GM18511 (cell line): ENCODE results near the gene TAF11L3.
"Not testable (repeated sequence)": the region's sequence is repeated elsewhere in the genome, so short reads cannot be mapped to it uniquely, and the experiment has no call there.

Source experiments
- ATAC-seq: cut with Tn5 transposase; IDR thresholded peaks from one replicate; pipeline ENCODE4 v1.9.1; 2021; ENCODE audit warnings: mild to moderate bottlenecking, moderate library complexity; ENCODE audit not compliant: unreplicated experiment

TAF11L3 gene

DNA sequence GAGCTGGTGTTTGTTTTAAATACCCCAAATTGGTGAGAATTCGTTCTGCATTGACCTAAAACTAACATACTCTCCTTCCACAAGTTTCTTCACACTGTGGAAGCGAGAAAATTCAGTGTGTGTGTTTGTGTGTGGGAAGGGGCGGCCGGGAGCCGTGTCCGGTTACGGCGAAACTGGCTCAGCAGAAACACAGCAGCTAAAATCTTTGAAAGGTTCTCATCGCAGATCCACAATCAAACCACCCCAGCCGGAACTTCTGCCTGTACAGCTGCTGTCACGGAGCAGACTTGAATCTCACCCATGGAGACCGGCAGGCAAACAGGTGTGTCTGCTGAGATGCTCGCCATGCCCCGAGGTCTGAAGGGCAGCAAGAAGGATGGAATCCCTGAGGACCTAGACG is at the start of gene TAF11L3:
TAF11L3 (plus strand) TSS at position 301 of the 400 bp plus-strand sequence.
- ATAC-seq = not testable (repeated sequence)

DNA sequence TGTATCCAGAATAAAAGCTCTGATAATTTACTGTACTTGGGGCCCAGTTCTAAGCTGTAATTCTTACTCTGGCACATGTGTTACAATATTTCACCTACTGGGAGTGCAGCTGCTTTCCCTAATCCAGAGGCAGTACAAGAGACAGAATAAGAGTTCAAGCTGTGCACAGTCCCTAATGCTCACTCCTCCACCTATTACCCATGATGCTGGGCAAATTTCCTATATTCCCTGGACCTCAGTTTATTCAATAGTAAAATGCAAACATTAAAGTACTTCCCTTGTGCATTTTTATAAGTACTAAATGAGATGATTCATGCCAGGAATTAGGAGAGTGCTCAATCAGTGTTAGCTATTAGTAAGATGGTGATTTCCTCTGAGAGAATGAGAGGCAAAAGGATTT is 48.1 kb upstream of the TAF11L3 start:
- ATAC-seq = no peak

DNA sequence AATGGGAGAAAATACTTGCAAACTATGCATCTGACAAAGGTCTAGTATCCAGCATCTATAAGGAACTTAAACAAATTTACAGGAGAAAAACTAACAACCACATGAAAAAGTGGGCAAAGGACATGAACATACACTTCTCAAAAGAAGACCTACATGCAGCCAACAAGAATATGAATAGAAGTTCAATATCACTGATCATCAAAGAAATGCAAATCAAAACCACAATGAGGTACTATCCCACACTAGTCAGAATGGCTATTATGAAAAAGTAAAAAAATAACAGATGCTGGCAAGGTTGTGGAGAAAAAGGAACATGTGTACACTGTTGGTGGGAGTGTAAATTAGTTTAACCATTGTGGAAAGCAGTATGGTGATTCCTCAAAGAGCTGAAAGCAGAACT is 43.1 kb upstream of the TAF11L3 start:
- ATAC-seq = not testable (repeated sequence)

DNA sequence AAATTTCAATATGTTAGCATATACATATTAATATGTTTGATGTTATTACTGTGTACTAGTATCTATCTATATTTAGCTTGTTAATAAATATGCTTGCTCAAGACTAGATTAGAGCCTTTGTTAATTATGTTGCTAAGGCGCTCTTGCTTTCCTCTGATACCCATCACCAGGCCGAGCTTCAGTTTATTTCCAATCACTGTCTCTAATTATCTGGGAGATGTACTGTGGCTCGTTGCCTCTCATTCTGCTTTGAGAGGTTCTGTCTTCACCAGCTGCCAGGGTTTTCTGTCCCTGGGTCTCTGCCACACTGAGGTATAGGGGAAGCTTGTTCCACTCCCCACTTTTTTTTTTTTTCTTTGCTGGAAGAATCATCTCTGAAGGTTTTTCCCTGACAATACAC is 41.1 kb upstream of the TAF11L3 start:
- ATAC-seq = no peak

DNA sequence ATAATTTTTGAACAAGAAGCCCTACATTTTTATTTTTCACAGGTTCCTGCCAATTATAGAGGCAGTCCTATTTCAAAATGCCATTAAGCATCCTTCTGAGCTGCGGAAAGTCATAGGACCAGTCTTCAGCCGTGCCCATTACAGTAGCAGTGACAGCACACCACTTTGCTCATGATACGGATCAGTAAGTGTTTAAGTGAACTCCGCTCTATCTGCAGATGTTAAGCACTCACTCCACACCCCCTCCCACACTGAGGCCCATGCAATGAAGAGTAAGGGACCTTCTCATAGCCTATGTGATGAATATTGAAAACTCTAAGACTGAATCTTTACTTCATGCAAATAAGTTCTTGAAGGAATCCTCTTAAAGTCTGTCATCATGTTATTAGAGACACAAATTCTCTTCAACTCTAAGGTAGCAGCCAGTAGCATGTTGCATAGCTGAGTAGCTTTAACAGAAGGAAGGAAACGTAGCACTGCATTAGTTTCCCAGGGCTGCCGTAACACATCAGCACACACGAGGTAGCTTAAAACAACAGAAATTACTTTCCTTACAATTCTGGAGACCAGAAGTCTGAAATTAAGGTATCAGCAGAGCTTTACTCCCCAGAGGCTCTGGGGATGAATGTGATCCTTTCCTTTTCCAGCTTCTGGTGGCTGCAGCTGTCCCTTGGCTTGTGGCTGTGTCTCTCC is 40.4 kb upstream of the TAF11L3 start:
- no peak for ATAC-seq

DNA sequence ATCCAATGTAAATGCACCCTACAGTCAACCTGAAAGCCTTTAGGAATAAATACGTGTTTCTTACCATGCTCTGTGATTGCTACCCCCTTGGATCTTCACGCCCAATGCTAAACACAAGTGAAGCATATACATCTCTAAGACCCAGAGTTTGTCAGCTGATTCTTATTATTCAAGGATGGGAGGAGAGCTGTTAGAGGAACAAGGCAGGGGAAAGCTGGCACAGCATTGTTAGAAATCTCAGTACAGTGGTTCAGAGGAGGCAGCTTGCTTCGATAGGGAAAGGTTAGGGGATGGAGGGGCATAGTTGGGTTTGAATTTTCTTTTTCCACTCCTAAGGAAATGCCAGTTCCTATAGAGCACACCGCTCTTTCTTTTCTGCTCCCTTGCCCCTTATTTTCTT is 36.8 kb upstream of the TAF11L3 start:
- no peak for ATAC-seq

DNA sequence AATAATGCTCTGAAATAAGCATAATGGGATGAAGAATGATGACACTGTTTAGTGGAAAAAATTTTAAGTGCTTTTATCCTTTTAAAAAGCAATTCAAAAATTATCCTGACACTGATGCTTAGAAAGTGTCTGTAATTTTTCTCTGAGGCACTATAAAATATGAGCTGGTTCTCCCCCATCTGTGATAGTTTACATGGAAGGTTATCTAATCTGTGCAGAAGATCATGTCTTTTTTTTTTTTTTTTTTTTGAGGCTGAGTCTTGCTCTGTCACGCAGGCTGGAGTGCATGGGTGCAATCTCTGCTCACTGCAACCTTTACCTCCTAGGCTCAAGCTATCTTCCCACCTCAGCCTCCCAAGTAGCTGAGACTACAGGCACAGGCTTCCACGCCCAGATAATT is 35.4 kb upstream of the TAF11L3 start:
- no peak for ATAC-seq

DNA sequence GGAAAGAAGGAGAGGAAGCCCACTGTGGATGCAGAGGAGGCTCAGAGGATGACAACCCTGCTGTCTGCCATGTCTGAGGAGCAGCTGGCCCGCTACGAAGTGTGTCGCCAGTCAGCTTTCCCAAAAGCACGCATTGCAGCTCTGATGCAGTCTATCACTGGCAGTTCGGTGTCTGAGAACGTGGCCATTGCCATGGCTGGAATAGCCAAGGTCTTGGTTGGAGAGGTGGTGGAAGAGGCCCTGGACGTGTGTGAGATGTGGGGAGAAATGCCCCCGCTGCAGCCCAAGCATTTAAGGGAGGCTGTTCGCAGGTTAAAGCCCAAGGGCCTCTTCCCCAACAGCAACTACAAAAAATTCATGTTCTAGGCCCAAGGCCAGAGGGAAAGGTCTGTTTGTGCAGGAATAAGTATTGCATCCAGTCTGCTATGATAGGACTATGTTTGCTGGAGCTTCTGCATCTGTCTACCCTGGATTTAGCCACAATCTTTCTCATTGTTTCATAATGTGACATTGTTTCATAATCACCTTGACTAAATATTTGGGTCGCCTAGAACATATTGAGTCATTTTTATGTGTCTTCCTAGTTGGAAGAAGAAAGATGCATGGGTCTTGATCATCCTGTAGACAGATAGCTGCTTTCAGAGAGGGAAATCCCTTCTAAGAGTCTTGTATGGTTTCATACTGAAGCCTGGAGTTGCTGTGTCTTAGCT is 31.5 kb upstream of the TAF11L3 start:
- not testable (repeated sequence) for ATAC-seq

DNA sequence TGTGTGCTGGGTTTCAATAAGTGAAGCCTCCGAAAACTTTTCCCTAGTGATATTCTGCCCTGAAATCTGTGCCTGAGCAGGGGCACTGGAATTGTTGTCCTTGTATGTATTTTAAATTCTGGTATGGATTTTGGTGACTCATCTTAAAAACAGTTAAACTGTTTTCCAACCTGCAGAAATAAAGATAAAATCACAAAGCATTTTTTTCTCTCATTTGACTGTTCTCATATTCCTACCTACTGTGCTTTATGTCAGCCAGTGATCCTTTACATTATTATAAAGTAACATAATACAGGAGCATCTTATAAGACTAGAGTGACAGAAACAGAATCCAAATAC is 31.0 kb upstream of the TAF11L3 start:
- no peak for ATAC-seq

DNA sequence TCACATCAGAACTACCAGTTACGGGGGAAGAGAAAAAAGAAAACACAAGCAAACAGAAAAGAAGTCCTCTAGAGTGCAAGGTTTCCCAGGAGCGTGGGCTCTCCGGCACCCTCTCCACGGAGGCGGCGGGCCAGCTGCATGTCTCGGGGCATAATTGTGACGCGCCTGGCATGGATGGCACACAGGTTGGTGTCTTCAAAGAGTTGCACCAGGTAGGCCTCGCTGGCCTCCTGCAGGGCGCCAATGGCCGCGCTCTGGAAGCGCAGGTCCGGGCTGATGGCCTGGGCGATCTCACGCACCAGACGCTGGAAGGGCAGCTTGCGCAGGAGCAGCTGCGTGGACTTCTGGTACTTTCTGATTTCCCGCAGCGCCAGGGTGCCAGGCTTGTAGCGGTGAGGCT is 26.9 kb upstream of the TAF11L3 start:
- not testable (repeated sequence) for ATAC-seq

DNA sequence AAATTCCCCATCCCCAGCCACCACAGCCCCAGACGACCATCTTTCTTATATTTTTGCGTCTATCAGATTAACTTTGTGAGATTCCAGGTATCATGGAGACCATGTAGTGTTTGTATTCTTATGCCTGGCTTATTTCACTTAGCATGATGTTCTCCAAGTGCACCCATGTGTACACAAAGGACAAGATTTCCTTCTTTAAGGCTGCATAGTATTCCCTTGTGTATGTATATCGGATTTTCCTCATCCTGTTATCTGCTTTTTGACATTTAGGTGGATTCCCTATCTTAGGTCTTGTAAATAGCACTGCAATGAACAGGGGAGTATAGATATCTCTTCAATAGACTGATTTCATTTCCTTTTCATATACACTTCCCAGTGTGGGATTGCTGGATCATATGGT is 25.4 kb upstream of the TAF11L3 start:
- ATAC-seq = no peak

DNA sequence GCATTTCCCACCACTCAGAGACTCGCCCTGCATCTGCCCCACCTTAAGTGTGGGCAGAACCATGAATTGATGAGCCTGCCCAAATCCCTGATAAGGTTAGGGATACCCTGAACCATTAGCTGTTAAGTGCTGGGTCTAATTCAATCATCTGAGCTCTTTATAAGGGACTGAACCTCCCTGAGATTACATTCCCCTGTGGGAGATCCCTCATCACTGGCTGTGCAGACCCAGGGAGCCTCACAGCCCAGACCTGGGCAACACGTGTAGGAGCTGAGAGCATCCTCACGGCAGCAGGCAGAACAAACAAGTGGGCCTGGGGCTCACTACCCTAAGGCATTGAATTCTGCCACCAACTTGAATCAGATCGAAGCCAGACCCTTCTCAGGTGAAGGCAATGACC is 20.7 kb upstream of the TAF11L3 start:
- no peak for ATAC-seq

DNA sequence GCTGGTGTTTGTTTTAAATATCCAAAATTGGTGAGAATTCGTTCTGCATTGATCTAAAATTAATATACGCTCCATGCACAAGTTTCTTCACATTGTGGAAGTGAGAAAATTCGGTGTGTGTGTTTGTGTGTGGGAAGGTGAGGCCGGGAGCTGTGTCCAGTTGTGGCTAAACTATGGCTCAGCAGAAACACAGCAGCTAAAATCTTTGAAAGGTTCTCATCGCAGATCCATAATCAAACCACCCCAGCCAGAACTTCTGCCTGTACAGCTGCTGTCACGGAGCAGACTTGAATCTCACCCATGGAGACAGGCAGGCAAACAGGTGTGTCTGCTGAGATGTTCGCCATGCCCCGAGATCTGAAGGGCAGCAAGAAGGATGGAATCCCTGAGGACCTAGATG is 20.2 kb upstream of the TAF11L3 start, which contains the start of gene TAF11L2:
TAF11L2 (plus strand) TSS at position 301 of the 400 bp plus-strand sequence.
- not testable (repeated sequence) for ATAC-seq

DNA sequence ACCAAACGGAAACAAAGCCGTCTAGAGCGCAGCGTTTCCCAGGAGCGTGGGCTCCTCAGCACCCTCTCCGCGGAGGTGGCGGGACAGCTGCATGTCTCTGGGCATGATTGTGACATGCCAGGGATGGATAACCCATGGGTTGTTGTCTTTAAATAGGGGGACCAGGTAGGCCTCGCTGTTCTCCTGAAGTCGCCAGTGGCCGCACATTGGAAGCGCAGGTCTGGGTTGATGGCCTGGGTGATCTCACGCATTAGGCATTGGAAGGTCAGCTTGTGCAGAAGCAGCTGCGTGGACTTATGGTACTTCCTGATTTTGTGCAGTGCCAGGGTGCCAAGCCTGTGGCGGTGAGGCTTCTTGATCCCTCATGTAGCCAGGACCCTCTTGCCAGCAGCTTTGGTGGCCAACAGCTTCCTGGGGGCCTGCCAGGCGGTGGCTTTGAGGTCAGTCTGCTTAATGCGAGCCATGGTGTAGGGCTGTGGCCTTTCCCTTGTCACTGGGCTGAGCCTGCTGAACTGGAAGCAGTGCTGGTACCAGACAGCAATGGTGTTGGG is 6.3 kb upstream of the TAF11L3 start:
- no peak for ATAC-seq

DNA sequence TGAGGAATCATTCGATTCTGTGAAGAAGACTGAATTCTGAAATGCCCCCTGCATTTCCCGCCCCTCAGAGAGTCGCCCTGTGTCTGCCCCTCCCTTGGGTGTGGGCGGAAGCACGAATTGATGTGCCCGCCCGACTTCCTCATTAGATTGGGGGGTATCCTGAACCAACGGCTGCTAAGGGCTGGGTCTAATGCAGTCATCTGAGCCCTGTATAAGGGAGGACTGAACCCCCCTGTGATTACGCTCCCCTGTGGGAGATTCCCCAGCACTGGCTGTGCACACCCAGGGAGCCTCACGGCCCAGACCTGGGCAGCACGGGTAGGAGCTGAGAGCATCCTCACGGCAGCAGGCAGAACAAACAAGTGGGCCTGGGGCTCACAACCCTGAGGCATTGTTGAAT is 641 bp upstream of the TAF11L3 start:
- ATAC-seq = not testable (repeated sequence)

DNA sequence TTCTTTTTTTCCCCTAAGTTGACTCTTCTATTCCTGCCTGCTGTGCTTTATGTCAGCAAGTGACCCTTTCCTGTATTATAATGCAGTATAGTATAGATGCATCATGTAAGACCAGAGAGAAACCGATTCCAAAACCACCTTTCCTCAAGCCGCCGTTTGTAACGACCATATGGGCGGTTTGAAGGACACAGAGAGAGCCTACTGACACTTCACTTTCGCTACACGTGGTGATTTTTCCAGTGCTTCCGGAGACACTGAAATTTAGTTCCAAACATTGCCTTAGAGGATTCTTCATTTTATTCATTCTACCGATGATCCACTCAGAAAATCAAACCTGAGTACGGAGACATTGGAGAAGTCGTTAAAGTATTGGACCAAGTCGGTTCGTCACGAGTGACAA is 1.3 kb downstream of the TAF11L3 start:
- ATAC-seq = not testable (repeated sequence)

DNA sequence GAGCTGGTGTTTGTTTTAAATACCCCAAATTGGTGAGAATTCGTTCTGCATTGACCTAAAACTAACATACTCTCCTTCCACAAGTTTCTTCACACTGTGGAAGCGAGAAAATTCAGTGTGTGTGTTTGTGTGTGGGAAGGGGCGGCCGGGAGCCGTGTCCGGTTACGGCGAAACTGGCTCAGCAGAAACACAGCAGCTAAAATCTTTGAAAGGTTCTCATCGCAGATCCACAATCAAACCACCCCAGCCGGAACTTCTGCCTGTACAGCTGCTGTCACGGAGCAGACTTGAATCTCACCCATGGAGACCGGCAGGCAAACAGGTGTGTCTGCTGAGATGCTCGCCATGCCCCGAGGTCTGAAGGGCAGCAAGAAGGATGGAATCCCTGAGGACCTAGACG is 3.3 kb downstream of the TAF11L3 start, which contains the start of gene TAF11L4:
TAF11L4 (plus strand) TSS at position 301 of the 400 bp plus-strand sequence.
- not testable (repeated sequence) for ATAC-seq

DNA sequence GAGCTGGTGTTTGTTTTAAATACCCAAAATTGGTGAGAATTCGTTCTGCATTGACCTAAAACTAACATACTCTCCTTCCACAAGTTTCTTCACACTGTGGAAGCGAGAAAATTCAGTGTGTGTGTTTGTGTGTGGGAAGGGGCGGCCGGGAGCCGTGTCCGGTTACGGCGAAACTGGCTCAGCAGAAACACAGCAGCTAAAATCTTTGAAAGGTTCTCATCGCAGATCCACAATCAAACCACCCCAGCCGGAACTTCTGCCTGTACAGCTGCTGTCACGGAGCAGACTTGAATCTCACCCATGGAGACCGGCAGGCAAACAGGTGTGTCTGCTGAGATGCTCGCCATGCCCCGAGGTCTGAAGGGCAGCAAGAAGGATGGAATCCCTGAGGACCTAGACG is 6.8 kb downstream of the TAF11L3 start, which contains the start of gene TAF11L5:
TAF11L5 (plus strand) TSS at position 301 of the 400 bp plus-strand sequence.
- ATAC-seq = not testable (repeated sequence)

DNA sequence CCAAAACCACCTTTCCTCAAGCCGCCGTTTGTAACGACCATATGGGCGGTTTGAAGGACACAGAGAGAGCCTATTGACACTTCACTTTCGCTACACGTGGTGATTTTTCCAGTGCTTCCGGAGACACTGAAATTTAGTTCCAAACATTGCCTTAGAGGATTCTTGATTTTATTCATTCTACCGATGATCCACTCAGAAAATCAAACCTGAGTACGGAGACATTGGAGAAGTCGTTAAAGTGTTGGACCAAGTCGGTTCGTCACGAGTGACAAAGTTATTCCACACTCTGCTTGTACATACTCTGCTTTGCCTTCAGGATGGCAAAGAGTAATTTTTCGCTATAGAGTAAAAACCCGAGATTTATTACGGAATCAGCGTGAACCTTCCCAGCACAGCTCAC is 8.3 kb downstream of the TAF11L3 start:
- ATAC-seq = not testable (repeated sequence)

DNA sequence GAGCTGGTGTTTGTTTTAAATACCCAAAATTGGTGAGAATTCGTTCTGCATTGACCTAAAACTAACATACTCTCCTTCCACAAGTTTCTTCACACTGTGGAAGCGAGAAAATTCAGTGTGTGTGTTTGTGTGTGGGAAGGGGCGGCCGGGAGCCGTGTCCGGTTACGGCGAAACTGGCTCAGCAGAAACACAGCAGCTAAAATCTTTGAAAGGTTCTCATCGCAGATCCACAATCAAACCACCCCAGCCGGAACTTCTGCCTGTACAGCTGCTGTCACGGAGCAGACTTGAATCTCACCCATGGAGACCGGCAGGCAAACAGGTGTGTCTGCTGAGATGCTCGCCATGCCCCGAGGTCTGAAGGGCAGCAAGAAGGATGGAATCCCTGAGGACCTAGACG is 10.2 kb downstream of the TAF11L3 start, which contains the start of gene TAF11L6:
TAF11L6 (plus strand) TSS at position 301 of the 400 bp plus-strand sequence.
- not testable (repeated sequence) for ATAC-seq
